Kidney epithelial cell (primary cell): ENCODE results near the gene NXN. TPM values are rescaled to one million over a fixed set of nuclear protein-coding genes. Genes with fewer than 3 reads are reported as not detected.

Source experiments
- DNase-seq: peaks from one replicate; pipeline ENCODE4 v3.0.0-alpha.2; 2010; ENCODE audit warnings: low read depth
- H3K27me3 ChIP-seq: 2 replicates; pipeline ENCODE4 v1.6.0; 2011; ENCODE audit warnings: low read length; ENCODE audit not compliant: control insufficient read depth, insufficient read depth
- H3K36me3 ChIP-seq: 2 replicates; pipeline ENCODE4 v1.5.1; 2011; ENCODE audit warnings: low read length; ENCODE audit not compliant: control insufficient read depth, insufficient read depth
- H3K4me3 ChIP-seq: 2 replicates; pipeline ENCODE4 v1.5.1; 2011; ENCODE audit warnings: low read depth, mild to moderate bottlenecking, control low read depth, low read length
- total RNA-seq: library from RNA; depleted of rRNA; stranded (reverse); fragments of >200 nt; gene quantifications from 2 replicates; pipeline ENCODE4 v1.2.3, GENCODE V29; 2015
- TF ChIP-seq, protein P1 (sequence below): IDR thresholded peaks from 2 replicates; pipeline ENCODE4 v1.5.1; 2011; ENCODE audit warnings: mild to moderate bottlenecking, moderate library complexity, low read length, control low read depth, inconsistent platforms; ENCODE audit not compliant: insufficient read depth, poor library complexity, severe bottlenecking

NXN gene
- total RNA-seq, 1 donor from 2014 or later = 34.3 TPM

- Histone ChIP-seq H3K27me3 (no peaks in the 10 kb centered on the region), H3K36me3 (no peaks in the 10 kb centered on the region), H3K4me3 (no peak overlapping the region)
- TF ChIP-seq, protein P1, sequence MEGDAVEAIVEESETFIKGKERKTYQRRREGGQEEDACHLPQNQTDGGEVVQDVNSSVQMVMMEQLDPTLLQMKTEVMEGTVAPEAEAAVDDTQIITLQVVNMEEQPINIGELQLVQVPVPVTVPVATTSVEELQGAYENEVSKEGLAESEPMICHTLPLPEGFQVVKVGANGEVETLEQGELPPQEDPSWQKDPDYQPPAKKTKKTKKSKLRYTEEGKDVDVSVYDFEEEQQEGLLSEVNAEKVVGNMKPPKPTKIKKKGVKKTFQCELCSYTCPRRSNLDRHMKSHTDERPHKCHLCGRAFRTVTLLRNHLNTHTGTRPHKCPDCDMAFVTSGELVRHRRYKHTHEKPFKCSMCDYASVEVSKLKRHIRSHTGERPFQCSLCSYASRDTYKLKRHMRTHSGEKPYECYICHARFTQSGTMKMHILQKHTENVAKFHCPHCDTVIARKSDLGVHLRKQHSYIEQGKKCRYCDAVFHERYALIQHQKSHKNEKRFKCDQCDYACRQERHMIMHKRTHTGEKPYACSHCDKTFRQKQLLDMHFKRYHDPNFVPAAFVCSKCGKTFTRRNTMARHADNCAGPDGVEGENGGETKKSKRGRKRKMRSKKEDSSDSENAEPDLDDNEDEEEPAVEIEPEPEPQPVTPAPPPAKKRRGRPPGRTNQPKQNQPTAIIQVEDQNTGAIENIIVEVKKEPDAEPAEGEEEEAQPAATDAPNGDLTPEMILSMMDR = no peak
- no peak for DNase-seq
Measured at GRCh38 chr17:921161-921560, 58.4 kb downstream of the NXN start.

DNA sequence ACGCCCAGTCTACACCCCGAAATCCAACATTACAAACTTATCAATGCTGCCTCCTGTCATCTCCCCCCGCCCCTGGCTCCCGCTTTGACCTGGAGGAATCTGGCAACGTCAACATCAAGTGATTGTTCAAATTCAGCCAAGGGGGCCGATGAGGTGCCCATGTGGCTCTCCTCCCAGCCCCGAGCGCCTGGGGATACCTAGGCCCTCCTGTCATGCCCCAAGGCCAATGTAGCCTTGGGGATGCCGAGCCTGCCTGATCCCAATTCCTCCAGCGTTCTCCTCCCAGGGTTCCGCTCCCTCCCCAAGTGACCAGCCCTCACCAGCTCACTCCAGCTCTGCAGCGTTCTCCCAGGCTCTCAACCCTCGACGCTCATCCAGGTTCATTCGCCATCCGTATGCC, 59.4 kb downstream of the NXN start:
- no peak overlapping the region for H3K4me3 ChIP-seq
- DNase-seq = no peak
- TF ChIP-seq, protein P1 = no peak
- H3K36me3 ChIP-seq = no peaks in the 10 kb centered on the region
- H3K27me3 ChIP-seq = no peaks in the 10 kb centered on the region

- TF ChIP-seq, protein P1 = no peak
- Histone ChIP-seq H3K27me3 (no peaks in the 10 kb centered on the region), H3K36me3 (no peaks in the 10 kb centered on the region), H3K4me3 (no peak overlapping the region)
- DNase-seq = no peak
Measured at GRCh38 chr17:917941-918740, 61.4 kb downstream of the NXN start.

GRCh38 chr17:917391-917811, 62.2 kb downstream of the NXN start:
- Histone ChIP-seq H3K27me3 (no peaks in the 10 kb centered on the region), H3K4me3 (no peak overlapping the region), H3K36me3 (no peaks in the 10 kb centered on the region)
- TF ChIP-seq, protein P1 = no peak
- no peak for DNase-seq

DNA sequence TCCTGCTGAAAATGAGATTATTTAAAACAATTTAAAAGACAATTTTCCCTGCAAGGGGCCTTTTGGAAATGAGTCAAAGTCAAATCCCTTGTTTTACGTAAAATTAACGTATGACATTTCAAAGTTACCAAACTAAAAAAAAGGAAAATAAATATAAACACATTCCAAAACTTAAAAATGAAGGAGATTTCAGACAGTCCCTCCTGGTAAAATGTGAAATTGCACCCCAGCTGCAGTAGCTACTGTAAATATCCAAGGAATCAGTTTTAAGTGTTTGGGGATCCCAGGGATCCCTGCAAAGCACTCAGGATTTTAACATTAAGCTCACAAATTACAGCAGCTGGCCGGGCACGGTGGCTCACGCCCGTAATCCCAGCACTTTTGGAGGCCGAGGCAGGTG, 63.3 kb downstream of the NXN start:
- no peak for DNase-seq
- Histone ChIP-seq H3K4me3 (no peak overlapping the region), H3K27me3 (no peaks in the 10 kb centered on the region), H3K36me3 (no peaks in the 10 kb centered on the region)
- TF ChIP-seq, protein P1 = no peak
